ENCODE data around the gene PHYHD1.
"Not testable (repeated sequence)": the region's sequence is repeated elsewhere in the genome, so short reads cannot be mapped to it uniquely, and the experiment has no call there.

DNA sequence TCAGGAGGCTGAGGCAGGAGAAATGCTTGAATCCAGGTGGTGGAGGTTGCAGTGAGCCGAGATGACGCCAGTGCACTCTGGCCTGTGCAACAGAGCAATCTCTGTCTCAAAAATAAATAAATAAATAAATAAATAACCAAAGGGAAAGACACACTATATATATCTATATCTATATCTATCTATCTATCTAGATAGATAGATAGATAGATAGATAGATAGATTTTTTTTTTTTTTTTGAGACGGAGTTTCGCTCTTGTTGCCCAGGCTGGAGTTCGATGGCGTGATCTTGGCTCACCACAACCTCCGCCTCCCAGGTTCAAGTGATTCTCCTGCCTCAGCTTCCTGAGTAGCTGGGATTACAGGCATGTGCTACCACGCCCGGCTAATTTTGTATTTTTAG is 40.6 kb downstream of the PHYHD1 start:
- TF ChIP-seq, protein P1, sequence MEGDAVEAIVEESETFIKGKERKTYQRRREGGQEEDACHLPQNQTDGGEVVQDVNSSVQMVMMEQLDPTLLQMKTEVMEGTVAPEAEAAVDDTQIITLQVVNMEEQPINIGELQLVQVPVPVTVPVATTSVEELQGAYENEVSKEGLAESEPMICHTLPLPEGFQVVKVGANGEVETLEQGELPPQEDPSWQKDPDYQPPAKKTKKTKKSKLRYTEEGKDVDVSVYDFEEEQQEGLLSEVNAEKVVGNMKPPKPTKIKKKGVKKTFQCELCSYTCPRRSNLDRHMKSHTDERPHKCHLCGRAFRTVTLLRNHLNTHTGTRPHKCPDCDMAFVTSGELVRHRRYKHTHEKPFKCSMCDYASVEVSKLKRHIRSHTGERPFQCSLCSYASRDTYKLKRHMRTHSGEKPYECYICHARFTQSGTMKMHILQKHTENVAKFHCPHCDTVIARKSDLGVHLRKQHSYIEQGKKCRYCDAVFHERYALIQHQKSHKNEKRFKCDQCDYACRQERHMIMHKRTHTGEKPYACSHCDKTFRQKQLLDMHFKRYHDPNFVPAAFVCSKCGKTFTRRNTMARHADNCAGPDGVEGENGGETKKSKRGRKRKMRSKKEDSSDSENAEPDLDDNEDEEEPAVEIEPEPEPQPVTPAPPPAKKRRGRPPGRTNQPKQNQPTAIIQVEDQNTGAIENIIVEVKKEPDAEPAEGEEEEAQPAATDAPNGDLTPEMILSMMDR (IDR thresholded peaks at IDR 0.05 in 4 of 5, conservative IDR thresholded peaks at IDR 0.05 in 1 of 5): not testable (repeated sequence)
- TF ChIP-seq POLR2A (IDR thresholded peaks at IDR 0.05): not testable (repeated sequence)
